PC-9 (cell line): ENCODE data around the gene ARHGEF7.

ENCODE experiments used
- CTCF ChIP-seq: fragments of 200-600 bp; sonication (generic); conservative IDR thresholded peaks from 2 replicates; pipeline ENCODE4 v1.6.1; 2017; ENCODE audit warnings: mixed run types, antibody characterized with exemption, mild to moderate bottlenecking, moderate library complexity
- EZH2 ChIP-seq: fragments of 200-600 bp; sonication (generic); IDR thresholded peaks from 2 replicates; pipeline ENCODE4 v1.8.0; 2017; ENCODE audit warnings: antibody characterized with exemption, low read depth

GRCh38 chr13:111177081-111177711 lies 62.1 kb downstream of the ARHGEF7 start:
- TF ChIP-seq CTCF (no peak), EZH2 (no peak)
